ENCODE measurements around the gene FAM187B.
A peak's percentile ranks its signal among the peaks of the same experiment; 100 is the strongest.

The FAM187B gene

GRCh38 chr19:35271546-35271945 lies 43.0 kb upstream of the FAM187B start:
- H3K4me3 ChIP-seq (ENCODE audit: low read depth, low read length), result no peak overlapping the region
- no peak for TF ChIP-seq CTCF (IDR thresholded peaks at IDR 0.05; ENCODE audit: low read depth, low read length)

- TF ChIP-seq CTCF (IDR thresholded peaks at IDR 0.05; ENCODE audit: low read depth, low read length), result no peak
These were observed 41.9 kb upstream of the FAM187B start for GRCh38 chr19:35270381-35270811.

GRCh38 chr19:35269438-35270117 lies 41.0 kb upstream of the FAM187B start:
- peak overlapping the region; percentile 64 for H3K4me3 ChIP-seq (ENCODE audit: low read depth, low read length)
- peak; percentile 37; the same call in 1 of the 2 replicates for TF ChIP-seq CTCF (IDR thresholded peaks at IDR 0.05; ENCODE audit: low read depth, low read length)

More at GRCh38 chr19:35270381-35270811, 41.9 kb upstream of the FAM187B start:
- no peak overlapping the region for H3K4me3 ChIP-seq (ENCODE audit: low read depth, low read length)

GRCh38 chr19:35268536-35269437 lies 40.2 kb upstream of the FAM187B start, which contains the start of gene USF2:
USF2 (plus strand) TSS chr19:35268962; CDS start chr19:35269102, 140 bp downstream.
- peak within 1 kb of the TSS; percentile 83 for H3K4me3 ChIP-seq (ENCODE audit: low read depth, low read length)

GRCh38 chr19:35267818-35268535 lies 39.4 kb upstream of the FAM187B start:
- TF ChIP-seq CTCF (IDR thresholded peaks at IDR 0.05; ENCODE audit: low read depth, low read length), result no peak
- peak overlapping the region; percentile 83 for H3K4me3 ChIP-seq (ENCODE audit: low read depth, low read length)

More at GRCh38 chr19:35268536-35269437, 40.2 kb upstream of the FAM187B start, which contains the start of gene USF2:
- no peak for TF ChIP-seq CTCF (IDR thresholded peaks at IDR 0.05; ENCODE audit: low read depth, low read length)

GRCh38 chr19:35267353-35267817 lies 38.8 kb upstream of the FAM187B start:
- H3K4me3 ChIP-seq (ENCODE audit: low read depth, low read length), result peak overlapping the region; percentile 83
- TF ChIP-seq CTCF (IDR thresholded peaks at IDR 0.05; ENCODE audit: low read depth, low read length), result no peak

Data from WI38 (cell line).